Stimulated activated CD8-positive, alpha-beta memory T cell treated with anti-CD3 and anti-CD28 coated beads, Interleukin-4, amount 100 ng/mL, for 4 hours (primary cell): ENCODE measurements around the gene HINT1.
"Not testable (repeated sequence)": the region's sequence is repeated elsewhere in the genome, so short reads cannot be mapped to it uniquely, and the experiment has no call there.

Source experiments
- DNase-seq, 2 donors: peaks; one replicate each; pipeline ENCODE4 v3.0.0-alpha.2; 2020; ENCODE audit warnings: low read depth in 2 of 2, low spot score in 1 of 2

The HINT1 gene

GRCh38 chr5:131165119-131165727, at the start of gene HINT1:
Gene HINT1 (minus strand): TSS chr5:131165256. CDS start chr5:131165205, 51 bp downstream.
- DNase-seq = peak; percentile 79 to 82

- no peak for DNase-seq
These were observed 49.7 kb upstream of the HINT1 start for GRCh38 chr5:131214609-131215227.

- no peak for DNase-seq
These were observed 47.5 kb upstream of the HINT1 start for GRCh38 chr5:131212471-131213021.

GRCh38 chr5:131211669-131212068, 46.6 kb upstream of the HINT1 start:
- DNase-seq = no peak

GRCh38 chr5:131210151-131210510, 45.1 kb upstream of the HINT1 start:
- DNase-seq = no peak

GRCh38 chr5:131209506-131210150, 44.6 kb upstream of the HINT1 start:
- DNase-seq = peak; percentile 7 to 20

- DNase-seq = no peak
These were observed 44.1 kb upstream of the HINT1 start for GRCh38 chr5:131209175-131209505.

- DNase-seq = no peak
These were observed 41.7 kb upstream of the HINT1 start for GRCh38 chr5:131206772-131207171.

- no peak for DNase-seq
These were observed 41.0 kb upstream of the HINT1 start for GRCh38 chr5:131206061-131206460.

- no peak for DNase-seq
These were observed 39.9 kb upstream of the HINT1 start for GRCh38 chr5:131204964-131205363.

- DNase-seq = no peak
These were observed 35.5 kb upstream of the HINT1 start for GRCh38 chr5:131200560-131200959.

GRCh38 chr5:131198625-131199024, 33.6 kb upstream of the HINT1 start:
- DNase-seq = no peak

GRCh38 chr5:131196331-131196730, 31.3 kb upstream of the HINT1 start:
- DNase-seq = no peak

- no peak for DNase-seq
These were observed 30.6 kb upstream of the HINT1 start for GRCh38 chr5:131195696-131196095.

GRCh38 chr5:131194725-131195124, 29.7 kb upstream of the HINT1 start:
- no peak for DNase-seq

GRCh38 chr5:131193897-131194296, 28.8 kb upstream of the HINT1 start:
- DNase-seq = not testable (repeated sequence)

GRCh38 chr5:131193106-131193505, 28.1 kb upstream of the HINT1 start:
- no peak for DNase-seq

GRCh38 chr5:131186561-131187256, 21.7 kb upstream of the HINT1 start:
- no peak for DNase-seq

GRCh38 chr5:131185523-131186104, 20.6 kb upstream of the HINT1 start:
- DNase-seq = no peak

GRCh38 chr5:131182839-131183238, 17.8 kb upstream of the HINT1 start:
- DNase-seq = no peak

- no peak for DNase-seq
These were observed 15.4 kb upstream of the HINT1 start for GRCh38 chr5:131180407-131180806.
